ENCODE results near the gene NFASC.

- no peak for TF ChIP-seq CTCF (conservative IDR thresholded peaks at IDR 0.05; ENCODE audit: low read depth, low read length)
- TF ChIP-seq EZH2 (IDR thresholded peaks at IDR 0.05; ENCODE audit: low read length, unreplicated experiment) = no peak
- no peak for TF ChIP-seq EZH2phosphoT487 (IDR thresholded peaks at IDR 0.05; ENCODE audit: borderline replicate concordance, low read length)
Measured at GRCh38 chr1:205067031-205067430, 196.4 kb downstream of the NFASC start.
